K562 (cell line): ENCODE measurements around the gene AMZ1. TPM values are rescaled to one million over a fixed set of nuclear protein-coding genes. Genes with fewer than 3 reads are reported as not detected.
A peak's percentile ranks its signal among the peaks of the same experiment; 100 is the strongest.

Source experiments
- BRD9 ChIP-seq: fragments of 450-650 bp; IDR thresholded peaks from 2 replicates; pipeline ENCODE4 v1.6.1; 2018; ENCODE audit warnings: low read depth; ENCODE audit not compliant: partially characterized antibody
- CBFA2T3 ChIP-seq: fragments of 450-650 bp; IDR thresholded peaks from 2 replicates; pipeline ENCODE4 v1.6.1; 2017
- FOXP1 ChIP-seq: sonication (generic); formaldehyde crosslinking; IDR thresholded peaks from 2 replicates; pipeline ENCODE4 v1.8.0; 2022; ENCODE audit warnings: mild to moderate bottlenecking, missing genetic modification reagents
- KHSRP ChIP-seq: fragments of 450-650 bp; IDR thresholded peaks from 2 replicates; pipeline ENCODE4 v1.6.1; 2017
- KLF13 ChIP-seq: fragments of 450-650 bp; IDR thresholded peaks from 2 replicates; pipeline ENCODE4 v1.6.1; 2016; ENCODE audit warnings: missing genetic modification characterization, low read depth, mild to moderate bottlenecking, missing compliant biosample characterization, moderate library complexity, borderline replicate concordance
- MECOM ChIP-seq: fragments of 250-450 bp; sonication (Bioruptor Pico); IDR thresholded peaks from 2 replicates; pipeline ENCODE4 v1.8.0; 2022; ENCODE audit warnings: inconsistent platforms
- NCOA4 ChIP-seq: fragments of 450-650 bp; IDR thresholded peaks from 2 replicates; pipeline ENCODE4 v1.6.1; 2018; ENCODE audit warnings: mild to moderate bottlenecking; ENCODE audit not compliant: partially characterized antibody
- NCOR1 ChIP-seq: fragments of 450-650 bp; IDR thresholded peaks from 2 replicates; pipeline ENCODE4 v1.6.1; 2016; ENCODE audit warnings: mild to moderate bottlenecking, moderate library complexity
- SAFB ChIP-seq: fragments of 200-400 bp; formaldehyde crosslinking; IDR thresholded peaks from 2 replicates; pipeline ENCODE4 v1.6.1; 2017; ENCODE audit warnings: low read depth, low read length, borderline replicate concordance
- ZBTB7A ChIP-seq: IDR thresholded peaks from 2 replicates; pipeline ENCODE4 v1.6.1; 2011; ENCODE audit warnings: low read depth, mild to moderate bottlenecking, low read length, moderate library complexity, borderline replicate concordance; ENCODE audit not compliant: control insufficient read depth
- ZBTB8A ChIP-seq: fragments of 450-650 bp; IDR thresholded peaks from 2 replicates; pipeline ENCODE4 v1.6.1; 2018; ENCODE audit warnings: mild to moderate bottlenecking, moderate library complexity; ENCODE audit not compliant: partially characterized antibody
- ZNF143 ChIP-seq: sonication (generic); formaldehyde crosslinking; IDR thresholded peaks from 2 replicates; pipeline ENCODE4 v1.9.0; 2022; ENCODE audit warnings: mild to moderate bottlenecking, missing genetic modification reagents
- ZNF384 ChIP-seq: IDR thresholded peaks from 2 replicates; pipeline ENCODE4 v1.6.1; 2012; ENCODE audit warnings: low read depth, low read length, improper control_type of control experiment
- ZNF512 ChIP-seq: IDR thresholded peaks from 2 replicates; pipeline ENCODE4 v1.6.1; 2016; ENCODE audit warnings: missing genetic modification characterization, missing compliant biosample characterization
- ZNF561 ChIP-seq: fragments of 450-650 bp; formaldehyde crosslinking; conservative IDR thresholded peaks from 2 replicates; pipeline ENCODE4 v1.4.0; 2020; ENCODE audit warnings: mild to moderate bottlenecking, moderate library complexity
- ZNF583 ChIP-seq: fragments of 250-450 bp; sonication (Bioruptor Pico); IDR thresholded peaks from 2 replicates; pipeline ENCODE4 v1.4.0; 2020
- ZNF639 ChIP-seq, 2 experiments: fragments of 200-800 bp in 1 of 2; sonication (Bioruptor generic) in 1 of 2; sonication (generic) in 1 of 2; formaldehyde crosslinking in 1 of 2; IDR thresholded peaks in 1 of 2; conservative IDR thresholded peaks in 1 of 2; 2 replicates each; pipeline versions ENCODE4 v1.5.0 to v1.6.1; 2016 to 2020; ENCODE audit warnings: missing compliant biosample characterization in 1 of 2, missing genetic modification characterization in 1 of 2, missing genetic modification reagents in 1 of 2
- polyA plus RNA-seq, 8 experiments: library from polyadenylated mRNA; depleted of rRNA in 4 of 8; stranded (reverse) in 5 of 8; unstranded in 3 of 8; fragments of >200 nt; fragmentation: Nextera tagmentation in 2 of 8; fragmentation: Illumina TruSeq in 1 of 8; extraction: Ambion mirVana in 2 of 8; extraction: Trizol in 1 of 8; gene quantifications; 2 replicates each; pipeline versions ENCODE4 v1.2.1 to v1.2.3, GENCODE V29; 2011 to 2014; ENCODE audit warnings: inconsistent platforms in 1 of 8, missing spikeins in 1 of 8
- total RNA-seq, 7 experiments: library from RNA; depleted of rRNA in 6 of 7; stranded (reverse); fragments of >200 nt in 6 of 7; fragmentation: Illumina TruSeq in 2 of 7; extraction: Trizol in 2 of 7; gene quantifications; 2 replicates each; pipeline versions ENCODE4 v1.2.1 to v1.2.3, GENCODE V29; 2011 to 2021; ENCODE audit warnings: low replicate concordance in 1 of 7
- TF ChIP-seq, protein P1 (sequence below): fragments of 450-650 bp; formaldehyde crosslinking; IDR thresholded peaks from 2 replicates; pipeline ENCODE4 v1.4.0; 2020; ENCODE audit warnings: mild to moderate bottlenecking, moderate library complexity
- TF ChIP-seq, protein P2 (sequence below), 2 experiments: IDR thresholded peaks in 1 of 2; conservative IDR thresholded peaks in 1 of 2; 2 replicates each; pipeline ENCODE4 v1.6.1; 2016; ENCODE audit warnings: low read depth in 2 of 2, mild to moderate bottlenecking in 1 of 2, missing compliant biosample characterization in 1 of 2, missing genetic modification characterization in 1 of 2, moderate library complexity in 1 of 2

Gene AMZ1
- total and polyA plus RNA-seq, 9 of the 15 experiments (the other 6 are each of a cell fraction or from before 2014, with no cell fraction given), result not detected

DNA sequence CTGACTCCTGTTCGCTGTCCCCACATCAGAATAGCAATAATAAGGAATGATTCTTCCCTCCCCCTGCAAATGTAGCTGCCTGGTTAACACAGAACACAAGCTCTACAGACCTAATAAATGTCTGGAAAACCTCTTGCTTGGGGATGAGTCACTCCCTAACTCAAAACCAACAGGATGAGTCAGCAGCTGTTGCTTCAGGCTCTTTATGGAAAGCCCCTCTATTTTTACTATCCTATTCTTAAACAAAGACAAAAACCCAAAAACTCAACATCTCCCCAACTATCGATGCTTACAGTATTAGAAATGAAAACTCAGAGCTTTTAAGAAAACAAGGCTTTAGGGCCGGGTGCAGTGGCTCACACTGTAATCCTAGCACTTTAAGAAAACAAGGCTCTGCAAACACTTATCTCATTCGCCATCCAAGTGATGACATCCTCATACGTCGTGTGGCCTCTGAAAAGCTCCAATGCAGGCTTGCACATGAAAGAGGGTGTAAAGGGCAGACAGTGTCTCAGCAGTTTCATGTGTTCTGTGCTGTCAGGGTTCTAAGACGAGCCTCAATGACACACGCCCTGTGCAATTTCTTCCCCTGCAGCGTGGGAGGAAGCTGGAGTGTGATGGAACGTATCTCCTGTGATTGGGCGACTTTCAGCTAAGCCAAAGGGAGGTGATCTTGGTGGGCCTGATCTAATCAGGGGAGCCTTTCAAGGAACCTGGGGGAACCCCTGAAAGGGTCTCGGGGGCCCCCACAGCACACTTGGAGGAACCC is 70.1 kb downstream of the AMZ1 start (continued):
- TF ChIP-seq KHSRP (no peak), ZNF561 (no peak), KLF13 (no peak), ZNF143 (no peak; the same call in 1 of the 2 replicates), NCOA4 (no peak), MECOM (CRISPR knock-in tag) (peak; percentile 50; the same call in 1 of the 2 replicates), ZNF639 (CRISPR knock-in tag; conservative IDR thresholded peaks at IDR 0.05 in 1 of 2, IDR thresholded peaks at IDR 0.05 in 1 of 2) (peak in 1 of 2 experiments; percentile 67; a peak in 1 of 4 replicates), CBFA2T3 (peak; percentile 54; the same call in 1 of the 2 replicates), FOXP1 (CRISPR knock-in tag) (no peak), ZBTB8A (no peak), BRD9 (peak; percentile 84), ZNF384 (no peak), ZNF512 (peak; percentile 8; the same call in 1 of the 2 replicates), ZBTB7A (peak; percentile 70; the same call in 1 of the 2 replicates), ZNF583 (CRISPR knock-in tag) (no peak), NCOR1 (no peak; the same call in none of the 2 replicates), SAFB (no peak)
- TF ChIP-seq, protein P1, sequence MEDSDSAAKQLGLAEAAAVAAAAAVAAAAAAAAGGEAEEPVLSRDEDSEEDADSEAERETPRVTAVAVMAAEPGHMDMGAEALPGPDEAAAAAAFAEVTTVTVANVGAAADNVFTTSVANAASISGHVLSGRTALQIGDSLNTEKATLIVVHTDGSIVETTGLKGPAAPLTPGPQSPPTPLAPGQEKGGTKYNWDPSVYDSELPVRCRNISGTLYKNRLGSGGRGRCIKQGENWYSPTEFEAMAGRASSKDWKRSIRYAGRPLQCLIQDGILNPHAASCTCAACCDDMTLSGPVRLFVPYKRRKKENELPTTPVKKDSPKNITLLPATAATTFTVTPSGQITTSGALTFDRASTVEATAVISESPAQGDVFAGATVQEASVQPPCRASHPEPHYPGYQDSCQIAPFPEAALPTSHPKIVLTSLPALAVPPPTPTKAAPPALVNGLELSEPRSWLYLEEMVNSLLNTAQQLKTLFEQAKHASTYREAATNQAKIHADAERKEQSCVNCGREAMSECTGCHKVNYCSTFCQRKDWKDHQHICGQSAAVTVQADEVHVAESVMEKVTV, result no peak
- TF ChIP-seq, protein P2, sequence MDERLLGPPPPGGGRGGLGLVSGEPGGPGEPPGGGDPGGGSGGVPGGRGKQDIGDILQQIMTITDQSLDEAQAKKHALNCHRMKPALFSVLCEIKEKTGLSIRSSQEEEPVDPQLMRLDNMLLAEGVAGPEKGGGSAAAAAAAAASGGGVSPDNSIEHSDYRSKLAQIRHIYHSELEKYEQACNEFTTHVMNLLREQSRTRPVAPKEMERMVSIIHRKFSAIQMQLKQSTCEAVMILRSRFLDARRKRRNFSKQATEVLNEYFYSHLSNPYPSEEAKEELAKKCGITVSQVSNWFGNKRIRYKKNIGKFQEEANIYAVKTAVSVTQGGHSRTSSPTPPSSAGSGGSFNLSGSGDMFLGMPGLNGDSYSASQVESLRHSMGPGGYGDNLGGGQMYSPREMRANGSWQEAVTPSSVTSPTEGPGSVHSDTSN (CRISPR knock-in tag; IDR thresholded peaks at IDR 0.05; ENCODE audit: low read depth), result no peak
- TF ChIP-seq, protein P2 (tag; conservative IDR thresholded peaks at IDR 0.05; ENCODE audit: low read depth), result peak; percentile 73
